AG20443 (cell line): ENCODE results near the gene DNAJC30.

Experiments
- DNase-seq: peaks from one replicate; pipeline ENCODE4 v3.0.0; 2012; ENCODE audit warnings: low spot score, mixed read lengths

DNAJC30 gene

DNA sequence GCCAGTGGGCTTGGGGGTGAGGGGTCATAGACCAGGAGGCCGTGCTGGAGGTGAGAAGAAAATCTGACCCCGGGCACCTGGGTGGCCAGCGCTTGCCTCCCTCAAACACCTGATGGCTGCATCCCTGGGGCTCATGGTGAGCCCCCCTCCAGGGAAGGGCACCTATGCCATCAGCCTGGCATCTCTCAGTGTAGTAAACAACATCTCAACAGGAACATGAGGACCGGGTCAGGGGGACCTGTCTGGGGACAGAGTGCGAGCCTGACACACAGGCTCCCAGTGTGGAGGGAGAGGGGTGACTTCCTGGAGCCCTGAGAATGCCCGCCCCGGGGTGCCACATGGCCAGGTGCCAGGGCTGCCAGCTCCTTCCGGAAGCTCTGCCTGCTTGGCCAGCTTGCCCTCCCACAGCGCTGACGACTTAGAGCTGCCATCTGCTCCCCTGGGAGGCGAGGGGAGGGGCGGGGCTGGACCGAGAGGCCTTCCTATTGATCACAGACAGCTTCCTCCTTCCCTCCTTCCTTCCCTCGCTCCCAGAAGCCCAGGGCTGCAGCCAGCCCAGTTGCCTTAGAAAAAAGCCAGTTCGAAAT lies 23.9 kb upstream of the DNAJC30 start:
- DNase-seq: no peak

DNA sequence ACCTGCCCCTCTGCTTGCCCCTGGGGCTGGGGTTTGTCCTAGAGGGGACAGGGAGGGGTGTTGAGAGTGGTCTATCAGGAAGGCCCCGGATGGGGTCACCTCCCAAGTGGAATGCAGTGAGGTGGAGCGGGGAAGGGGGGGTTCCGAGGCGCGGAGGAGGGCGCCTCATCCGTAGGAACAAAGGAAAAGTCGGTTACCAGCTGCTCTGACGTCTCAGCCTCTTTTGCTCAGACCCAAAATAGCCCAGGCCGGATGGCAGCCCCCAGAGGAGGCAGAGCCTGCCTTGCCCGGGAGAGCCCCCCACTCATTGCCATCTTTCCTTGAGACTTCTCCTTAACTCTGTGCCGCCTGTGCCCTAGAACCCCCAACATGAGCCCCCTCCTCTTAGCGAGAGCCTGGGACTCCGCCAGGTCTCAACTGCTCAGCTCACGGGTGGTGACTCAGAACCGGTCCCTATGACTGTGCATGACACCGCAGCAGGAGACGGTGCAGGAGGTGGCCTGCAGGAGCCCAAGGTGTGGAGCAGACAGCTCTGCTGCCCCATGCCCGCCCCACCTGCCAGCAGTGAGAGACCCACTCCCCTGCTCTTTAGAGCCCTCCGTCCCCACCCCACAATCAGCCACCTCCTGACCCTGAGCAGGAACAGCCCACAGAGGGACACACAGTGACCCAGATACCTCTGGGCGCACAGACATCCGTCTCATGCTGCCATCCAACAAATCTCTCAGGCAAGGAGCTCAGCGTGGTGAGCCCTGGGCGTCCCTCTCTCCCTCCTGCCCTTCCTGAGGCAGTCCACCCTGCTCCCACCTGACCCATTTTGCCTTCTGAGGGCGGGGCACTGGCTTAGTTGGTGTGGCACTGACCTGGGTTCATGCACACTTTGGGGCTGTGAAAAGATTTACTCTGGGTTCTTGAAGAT lies 23.1 kb upstream of the DNAJC30 start:
- DNase-seq: no peak

DNA sequence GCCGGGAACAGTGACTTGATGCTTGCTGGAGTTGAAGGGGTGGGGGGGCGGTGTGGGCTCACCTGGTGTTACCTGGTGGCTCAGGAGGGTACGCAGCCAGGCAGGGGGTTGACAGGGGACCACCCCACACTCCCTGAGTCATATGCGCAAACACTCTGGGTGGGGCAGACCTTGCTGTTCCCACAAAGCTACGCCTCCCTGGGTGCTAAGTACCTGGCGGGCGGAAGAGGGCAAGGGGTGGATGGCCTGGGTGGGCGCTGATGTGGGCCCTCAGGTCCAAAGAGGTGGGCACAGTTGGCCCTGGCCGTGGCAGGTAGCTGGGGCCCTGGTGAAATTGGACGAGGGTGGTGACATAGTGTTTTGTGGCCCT lies 22.3 kb upstream of the DNAJC30 start:
- no peak for DNase-seq

DNA sequence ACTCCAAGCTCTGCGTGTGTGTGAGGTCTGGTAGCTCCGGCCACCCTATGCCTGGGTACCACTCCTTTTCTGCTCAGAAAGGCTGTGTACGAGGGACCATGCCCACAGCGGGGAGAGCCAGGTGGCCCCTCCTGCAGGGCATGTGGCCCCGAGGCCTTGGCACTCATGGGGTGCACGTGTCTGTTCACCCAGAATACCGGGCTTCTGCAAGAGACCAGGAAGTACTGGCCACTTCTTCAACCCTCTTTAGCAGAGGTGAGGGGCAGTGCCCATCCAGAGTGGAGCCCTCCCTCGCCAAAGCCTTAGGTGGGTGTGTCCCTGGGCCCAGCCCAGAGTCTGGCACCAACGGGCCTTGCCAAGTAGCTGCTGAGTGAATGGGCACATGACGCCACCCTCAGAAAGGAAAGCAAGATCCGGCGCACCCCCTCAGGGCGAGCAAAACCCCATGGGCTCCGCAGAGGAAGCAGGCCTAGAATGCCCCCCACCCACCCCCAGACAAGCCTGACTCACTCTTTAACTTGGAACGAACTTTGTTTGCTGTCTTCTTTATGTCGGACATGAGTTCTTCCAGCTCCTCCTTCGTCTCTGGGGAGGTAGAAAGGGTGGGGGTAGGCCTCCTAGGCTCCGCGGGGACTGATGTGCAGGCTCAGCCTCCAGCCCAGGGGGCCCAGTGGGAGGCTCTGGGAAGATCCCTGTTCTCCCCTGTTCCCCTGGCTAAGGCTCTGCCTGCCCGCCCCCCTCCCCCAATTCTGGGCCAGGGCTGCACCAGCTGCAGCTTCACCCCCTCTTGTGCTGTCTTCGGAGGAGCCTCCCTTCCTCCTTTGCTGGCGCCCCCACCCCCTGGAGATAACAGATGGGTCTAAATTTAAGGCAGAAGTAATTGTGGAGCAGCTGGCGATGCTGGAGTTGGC lies 21.6 kb upstream of the DNAJC30 start:
- DNase-seq: no peak

DNA sequence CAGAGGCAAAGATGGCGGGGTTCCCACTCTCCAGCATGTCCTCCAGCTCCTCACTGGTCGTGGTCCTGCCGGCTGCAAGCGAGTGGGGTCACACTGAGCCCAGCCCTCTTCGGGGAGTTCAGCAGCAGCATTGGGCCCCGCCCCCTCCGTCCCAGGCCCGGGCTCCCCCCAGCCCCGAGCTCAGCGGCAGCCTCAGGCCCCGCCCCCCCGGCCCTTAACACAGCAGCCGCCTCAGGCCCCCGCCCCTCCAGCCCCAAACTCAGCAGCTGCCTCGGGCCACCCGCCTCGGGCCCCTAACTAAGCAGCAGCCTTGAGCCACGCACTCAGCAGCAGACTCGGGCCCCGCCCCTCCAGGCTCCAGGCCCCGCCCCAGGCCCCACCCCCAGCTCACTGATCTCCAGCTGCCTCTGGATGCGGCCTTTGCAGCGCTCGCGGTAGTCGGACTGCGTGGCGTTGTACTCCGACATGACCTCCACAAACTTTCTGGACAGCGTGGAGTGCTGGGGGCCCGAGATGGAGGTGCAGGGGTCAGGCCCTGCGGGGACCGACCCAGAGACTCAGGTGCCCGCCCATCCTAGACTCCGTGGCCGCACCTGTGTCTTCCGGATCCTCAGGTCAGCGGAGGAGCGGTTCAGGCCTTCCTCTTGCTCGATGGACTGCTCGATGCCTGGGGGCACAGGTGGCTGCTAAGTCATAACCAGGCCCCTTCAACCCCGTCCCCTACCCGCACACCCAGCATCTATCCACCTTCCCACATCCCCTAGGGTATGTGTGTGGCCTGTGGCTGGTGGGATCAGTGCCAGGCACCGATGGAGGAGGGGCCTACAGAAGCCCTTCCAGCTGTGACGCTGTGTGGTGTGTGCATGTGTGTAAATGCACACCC lies 20.7 kb upstream of the DNAJC30 start:
- peak; percentile 70 for DNase-seq

DNA sequence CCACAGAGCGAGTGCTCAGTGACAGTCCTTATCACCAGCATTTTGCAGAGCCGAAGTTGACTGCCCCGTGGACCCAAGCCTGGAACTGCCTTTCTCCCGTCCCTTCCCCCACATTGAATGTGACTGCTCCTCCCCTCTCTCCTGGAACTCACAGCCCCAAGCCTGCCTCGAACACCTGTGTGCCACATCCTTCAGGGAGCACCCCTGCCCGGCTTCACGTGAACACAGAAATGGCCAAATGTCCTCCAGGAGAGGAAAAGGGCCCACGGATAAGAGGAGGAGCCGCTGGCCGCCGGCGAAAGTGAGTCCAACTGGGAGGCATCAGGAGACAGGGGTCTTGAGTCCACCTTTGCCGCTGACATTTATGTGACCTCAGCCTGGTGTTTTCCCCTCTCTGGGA lies 20.0 kb upstream of the DNAJC30 start:
- no peak for DNase-seq

DNA sequence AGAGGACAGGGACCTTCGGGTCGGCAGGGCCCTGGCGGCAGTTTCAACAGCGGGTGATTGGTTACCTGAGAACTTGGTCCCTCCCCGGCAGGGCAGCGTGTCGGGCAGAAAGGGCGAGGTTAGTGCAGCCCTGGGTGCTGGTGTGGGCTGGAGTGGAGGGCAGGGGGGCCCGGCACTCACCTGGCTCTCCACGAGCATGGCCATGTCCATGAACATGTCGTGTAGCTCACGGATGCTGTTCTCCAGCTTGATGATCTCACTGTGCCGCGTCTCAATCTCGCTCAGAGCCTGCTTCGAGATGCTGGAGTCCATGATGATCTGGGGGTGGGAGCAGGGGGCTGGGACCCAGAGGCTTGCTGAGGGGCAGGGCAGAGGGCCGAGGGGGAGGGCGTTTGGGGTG lies 19.4 kb upstream of the DNAJC30 start:
- no peak for DNase-seq

DNA sequence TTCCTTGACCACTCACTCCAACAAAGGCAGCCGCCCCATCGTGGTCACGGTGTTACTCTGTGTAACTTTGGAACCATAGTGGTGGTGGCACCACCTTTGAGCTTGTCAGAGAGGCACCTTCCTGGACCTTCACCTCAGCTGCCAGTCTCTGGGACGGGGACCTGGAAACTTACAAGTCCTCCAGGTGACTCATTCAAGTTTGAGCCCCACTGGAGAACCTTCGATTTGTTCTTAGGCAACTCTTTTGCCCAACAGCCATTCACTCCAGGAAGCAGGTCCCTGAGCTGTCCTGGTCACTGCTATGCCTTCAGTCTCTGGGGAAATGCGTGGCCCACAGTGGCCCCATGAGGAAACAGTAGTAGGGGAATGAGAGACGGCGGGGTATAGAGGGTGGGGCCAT lies 19.0 kb upstream of the DNAJC30 start:
- DNase-seq: no peak

DNA sequence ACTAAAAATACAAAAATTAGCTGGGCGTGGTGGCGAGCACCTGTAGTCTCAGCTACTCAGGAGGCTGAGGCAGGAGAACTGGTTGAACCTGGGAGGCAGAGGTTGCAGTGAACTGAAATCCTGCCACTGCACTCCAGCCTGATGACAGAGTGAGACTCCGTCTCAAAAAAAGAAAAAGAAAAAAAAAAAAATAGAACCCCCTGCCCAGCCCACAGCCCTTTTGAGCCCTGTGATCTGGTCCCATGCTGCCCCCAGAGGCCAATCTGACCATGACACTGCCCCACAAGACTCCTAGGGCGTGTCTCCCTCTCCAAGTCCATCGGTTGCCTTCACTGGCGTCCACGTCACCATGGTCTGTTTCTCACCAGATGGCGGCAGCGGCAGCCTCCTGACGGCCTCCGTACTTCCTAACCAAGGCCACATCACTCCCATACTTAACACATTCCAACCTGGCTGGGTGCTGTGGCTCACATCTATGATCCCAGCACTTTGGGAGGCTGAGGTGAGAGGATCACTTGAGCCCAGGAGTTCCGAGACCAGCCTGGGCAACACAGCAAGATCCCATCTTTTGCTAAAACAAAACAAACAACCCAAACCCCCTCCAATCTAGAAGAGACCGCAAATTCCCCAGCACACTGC lies 18.2 kb upstream of the DNAJC30 start:
- peak; percentile 87 for DNase-seq

DNA sequence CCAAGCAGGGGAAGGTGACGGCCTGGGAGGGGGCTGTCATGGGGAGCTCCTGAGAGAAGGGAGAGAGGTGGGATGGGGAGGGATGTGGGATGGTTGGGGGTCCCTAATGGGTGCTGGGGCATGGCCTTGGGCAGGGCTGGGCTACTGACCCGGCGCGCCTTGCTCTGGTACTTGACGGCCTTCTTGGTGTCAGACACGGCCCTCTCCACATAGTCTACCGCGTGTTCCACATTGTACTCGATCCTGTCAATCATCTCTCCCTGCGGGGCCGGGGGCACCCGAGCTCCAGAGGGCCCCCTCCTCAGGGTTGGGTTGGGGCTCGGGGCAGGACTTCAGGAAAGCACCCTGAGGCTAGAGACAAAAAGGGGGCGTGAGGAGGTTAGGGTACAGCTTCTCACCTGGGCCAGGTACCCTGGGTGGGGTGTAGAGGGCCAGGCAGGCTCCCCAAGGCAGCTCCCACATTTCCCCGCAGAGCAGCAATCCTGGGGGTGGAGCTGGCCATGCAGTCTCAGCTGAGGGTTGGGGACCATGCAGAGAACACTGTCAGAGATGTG lies 17.4 kb upstream of the DNAJC30 start:
- DNase-seq: no peak

DNA sequence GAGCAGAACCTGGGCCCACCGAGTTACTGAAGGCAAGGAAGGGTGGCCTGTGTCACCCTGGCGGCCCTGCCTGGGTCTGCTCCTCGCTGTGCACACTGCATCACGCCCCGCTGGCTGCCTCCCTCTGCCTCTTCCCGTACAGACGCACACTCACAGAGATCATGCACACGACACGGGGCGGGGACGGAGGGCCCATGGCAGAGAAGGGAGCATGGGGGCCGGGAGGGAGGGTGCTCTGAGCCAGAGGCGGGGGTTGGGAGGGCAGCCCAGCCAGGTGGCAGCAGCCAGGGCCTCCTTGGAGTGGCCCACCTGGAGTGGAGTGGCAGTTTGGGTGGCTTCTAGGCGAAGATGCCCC lies 16.8 kb upstream of the DNAJC30 start:
- DNase-seq: no peak

DNA sequence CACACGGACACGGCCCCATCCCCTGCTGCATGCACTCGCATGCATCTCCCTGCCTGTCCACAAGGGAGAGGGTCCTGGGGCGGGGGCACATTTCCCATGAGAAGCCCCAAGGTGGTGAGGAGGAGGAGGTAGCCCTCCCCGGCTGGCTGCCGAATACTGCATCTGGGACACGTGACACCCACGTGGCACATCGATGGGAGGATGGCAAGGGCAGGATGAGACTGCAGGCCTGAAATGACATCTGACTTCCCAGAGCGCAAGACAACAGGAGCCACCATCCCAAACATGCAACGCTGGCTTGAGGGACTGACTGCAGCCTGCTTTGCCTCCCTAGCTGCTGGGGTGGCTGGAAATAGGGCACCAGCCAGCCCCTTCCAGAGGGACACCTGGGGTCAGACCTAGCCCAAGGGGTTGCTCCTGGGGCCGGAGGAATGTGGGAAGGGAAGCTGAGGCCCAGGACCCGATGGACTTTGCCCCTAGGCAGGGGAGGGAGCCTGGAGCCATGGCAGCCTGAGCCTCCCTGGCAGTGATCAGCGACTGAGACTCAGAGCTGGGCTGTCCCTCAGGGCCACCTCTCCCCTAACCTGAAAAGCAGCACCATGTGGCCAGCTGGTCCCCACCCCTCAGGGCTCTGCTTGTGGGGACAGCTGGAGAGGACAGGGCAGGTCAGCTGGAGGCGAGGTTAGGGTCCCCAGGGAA lies 16.3 kb upstream of the DNAJC30 start:
- no peak for DNase-seq

DNA sequence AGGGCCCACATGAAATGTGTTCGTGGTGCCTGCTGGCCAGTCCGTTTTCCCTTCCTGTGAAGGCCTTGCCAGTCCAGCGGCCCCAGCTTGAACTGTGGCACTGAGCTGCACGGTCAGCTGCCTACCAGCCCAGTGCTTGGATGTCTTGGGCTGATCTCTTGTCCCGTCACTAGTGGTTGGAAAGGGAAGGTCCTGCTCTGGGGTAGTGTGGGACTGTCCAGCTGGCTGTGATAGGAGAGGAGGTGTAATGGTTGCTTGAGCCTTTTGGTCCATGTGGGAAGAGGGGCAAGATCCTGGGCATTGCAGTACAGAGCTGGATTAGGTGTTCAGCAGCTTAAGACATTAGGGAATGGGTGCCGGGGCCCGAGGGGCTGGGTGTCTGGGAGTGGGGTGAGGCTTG lies 15.2 kb upstream of the DNAJC30 start:
- DNase-seq: no peak

DNA sequence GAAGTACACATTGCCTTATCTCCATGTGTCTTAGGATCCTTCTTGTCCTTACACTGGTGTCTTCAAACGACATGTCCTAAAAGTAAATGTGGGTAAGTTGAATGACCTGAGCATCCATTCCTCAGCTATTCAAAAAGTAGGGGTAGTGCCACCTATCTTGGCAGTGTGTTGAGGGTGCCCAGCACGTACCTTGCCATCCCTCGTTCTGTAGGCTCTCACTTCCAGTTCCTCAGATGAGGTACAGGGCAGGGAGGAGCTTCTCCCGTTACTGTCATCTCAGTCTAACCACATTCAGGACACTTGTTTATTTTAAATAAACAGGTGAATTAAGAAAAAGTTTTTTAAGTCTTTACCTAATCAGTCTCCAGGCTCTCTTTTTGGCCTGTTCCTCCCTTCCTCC lies 13.1 kb upstream of the DNAJC30 start:
- no peak for DNase-seq

DNA sequence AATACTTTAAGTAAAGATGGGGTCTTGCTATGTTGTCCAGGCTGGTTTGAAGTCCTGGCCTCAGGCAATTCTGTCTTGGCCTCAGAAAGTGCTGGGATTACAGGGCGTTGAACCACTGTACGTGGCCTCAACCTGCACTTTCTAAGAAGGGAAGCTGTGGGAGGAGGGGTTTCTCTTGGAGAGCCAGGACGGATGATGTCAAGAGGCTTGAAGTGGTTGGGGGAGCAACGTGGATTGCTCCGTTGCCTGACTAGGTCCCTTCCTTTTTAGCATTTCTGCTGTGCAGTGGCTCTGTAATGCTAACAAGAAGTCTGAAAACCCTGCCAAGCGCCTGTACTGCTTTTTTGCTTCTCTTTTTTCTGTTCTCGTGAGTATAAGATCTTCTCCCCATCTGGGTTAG lies 7.4 kb upstream of the DNAJC30 start:
- DNase-seq: no peak

DNA sequence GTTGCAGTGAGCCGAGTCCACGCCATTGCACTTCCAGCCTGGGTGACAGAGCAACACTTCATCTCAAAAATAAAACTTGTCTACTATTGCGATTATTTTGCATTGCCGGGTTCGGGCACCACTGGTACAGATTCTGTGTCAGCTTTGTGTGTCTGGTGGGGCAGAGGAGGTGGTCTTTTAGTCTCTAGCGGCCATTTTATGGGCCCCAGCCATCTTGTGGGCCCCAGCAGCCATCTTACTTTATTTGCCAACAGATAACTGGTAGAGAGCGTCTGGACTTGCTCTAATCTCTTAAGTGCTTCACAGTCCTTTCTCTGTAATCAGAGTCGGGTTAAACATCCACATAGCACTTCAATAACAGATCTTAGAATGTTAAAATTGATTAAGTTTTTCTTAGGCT lies 5.0 kb upstream of the DNAJC30 start:
- no peak for DNase-seq

DNA sequence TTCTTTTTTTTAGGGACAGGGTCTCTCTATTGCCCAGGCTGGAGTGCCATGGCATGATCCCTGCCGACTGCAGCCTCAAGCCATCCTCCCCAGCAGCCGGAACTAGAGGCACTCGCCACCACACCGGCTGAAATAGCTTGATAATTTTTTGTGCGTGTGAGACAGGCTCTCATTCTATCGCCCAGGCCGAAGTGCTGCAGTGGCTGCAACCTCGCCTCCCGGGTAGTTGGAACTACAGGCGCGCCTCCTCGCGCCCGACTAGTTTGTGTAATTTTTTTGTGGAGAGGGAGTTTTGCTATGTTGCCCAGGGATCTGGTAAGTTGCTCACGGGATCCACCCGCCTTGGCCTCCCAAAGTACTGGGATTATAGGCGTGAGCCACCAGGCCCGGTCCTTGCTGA lies 2.1 kb upstream of the DNAJC30 start:
- DNase-seq: no peak

DNA sequence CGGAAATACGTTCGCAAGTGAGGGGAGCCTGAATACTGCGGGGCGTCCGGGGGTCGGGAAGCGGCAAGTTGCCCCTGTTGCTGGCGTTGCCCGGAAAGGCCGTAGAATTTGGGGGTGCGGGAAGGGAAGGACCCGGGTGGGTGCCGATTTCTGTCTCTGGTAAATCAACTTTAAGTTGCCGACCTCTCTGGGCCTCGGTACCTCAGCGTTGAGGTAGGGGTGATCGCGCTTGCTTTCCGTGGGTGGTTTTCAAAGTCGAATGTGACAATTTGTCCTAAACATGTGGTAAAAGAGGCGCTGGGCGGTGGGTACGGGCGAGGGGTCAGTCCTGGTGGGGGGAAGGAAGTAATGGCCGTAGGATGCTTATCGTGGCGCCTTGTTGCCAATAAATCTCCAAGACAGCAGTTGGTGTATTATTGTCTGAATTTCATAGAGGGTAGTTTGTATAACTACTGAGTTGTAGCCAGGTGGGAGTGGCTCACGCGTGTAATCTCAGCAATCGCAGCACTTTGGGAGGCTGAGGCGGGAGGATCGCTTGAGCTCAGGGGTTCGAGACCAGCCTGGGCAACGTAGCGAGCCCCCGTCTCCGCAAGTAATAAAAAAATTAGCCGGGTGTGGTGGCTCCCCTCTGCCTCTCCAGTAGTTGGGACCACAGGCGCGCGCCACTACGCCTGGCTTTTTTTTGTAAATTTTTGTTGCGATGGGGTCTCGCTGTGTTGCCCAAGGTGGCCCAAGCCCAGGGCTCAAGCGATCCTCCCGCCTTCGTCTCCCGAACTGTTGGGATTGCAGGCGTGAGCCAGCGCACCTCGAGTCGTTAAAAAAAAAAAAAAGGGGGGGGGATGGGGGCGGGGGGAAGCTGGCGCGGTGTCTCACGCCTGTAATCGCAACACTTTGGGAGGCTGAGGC lies 788 bp upstream of the DNAJC30 start:
- DNase-seq: no peak

DNA sequence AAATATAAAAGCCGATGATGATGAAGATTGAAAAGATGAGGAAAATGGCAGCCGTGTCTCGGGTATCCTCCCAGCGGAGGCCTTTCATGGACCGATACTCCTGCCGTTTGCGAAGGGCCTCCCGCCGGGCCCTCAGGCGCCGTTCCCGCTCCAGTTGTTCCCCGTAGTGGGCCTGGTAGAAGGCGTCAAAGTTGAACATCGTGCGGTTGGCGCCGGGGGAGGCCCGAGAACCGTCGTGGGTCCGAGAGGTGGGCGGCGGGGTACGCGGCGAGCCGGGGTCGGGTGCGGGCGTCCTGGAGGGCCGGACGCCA lies 553 bp downstream of the DNAJC30 start:
- no peak for DNase-seq

DNA sequence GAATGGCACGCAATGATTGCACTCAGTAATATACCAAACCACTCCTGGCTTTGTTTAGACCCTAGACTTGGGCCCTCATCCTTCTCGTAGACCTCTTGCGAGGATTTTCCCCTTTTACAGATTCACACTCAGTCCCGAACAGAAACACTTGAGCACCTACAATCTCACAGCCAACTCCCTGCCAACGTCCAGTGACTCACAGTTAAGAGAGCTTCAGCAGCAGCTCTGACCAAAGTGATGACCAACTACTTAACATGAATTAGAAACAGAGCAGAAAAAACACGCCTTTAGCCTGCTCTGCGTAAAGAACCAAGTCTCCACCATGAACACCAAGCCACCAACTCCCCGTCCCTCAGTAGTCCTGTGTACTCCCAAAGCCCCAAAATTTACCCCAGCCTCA lies 2.2 kb downstream of the DNAJC30 start:
- DNase-seq: no peak
